IPS-18c (cell line): Measurements from ENCODE around the gene MARCHF4.
A peak's percentile ranks its signal among the peaks of the same experiment; 100 is the strongest.

Experiments
- H3K4me3 ChIP-seq: 2 replicates; pipeline ENCODE4 v1.7.0; 2013; ENCODE audit warnings: low read depth, mild to moderate bottlenecking, low read length, moderate library complexity; ENCODE audit not compliant: insufficient read depth
- H3K9me3 ChIP-seq: one replicate; pipeline ENCODE4 v1.6.1; 2013; ENCODE audit warnings: mild to moderate bottlenecking, low read length, moderate library complexity; ENCODE audit not compliant: control insufficient read depth, insufficient read depth

The MARCHF4 gene

DNA sequence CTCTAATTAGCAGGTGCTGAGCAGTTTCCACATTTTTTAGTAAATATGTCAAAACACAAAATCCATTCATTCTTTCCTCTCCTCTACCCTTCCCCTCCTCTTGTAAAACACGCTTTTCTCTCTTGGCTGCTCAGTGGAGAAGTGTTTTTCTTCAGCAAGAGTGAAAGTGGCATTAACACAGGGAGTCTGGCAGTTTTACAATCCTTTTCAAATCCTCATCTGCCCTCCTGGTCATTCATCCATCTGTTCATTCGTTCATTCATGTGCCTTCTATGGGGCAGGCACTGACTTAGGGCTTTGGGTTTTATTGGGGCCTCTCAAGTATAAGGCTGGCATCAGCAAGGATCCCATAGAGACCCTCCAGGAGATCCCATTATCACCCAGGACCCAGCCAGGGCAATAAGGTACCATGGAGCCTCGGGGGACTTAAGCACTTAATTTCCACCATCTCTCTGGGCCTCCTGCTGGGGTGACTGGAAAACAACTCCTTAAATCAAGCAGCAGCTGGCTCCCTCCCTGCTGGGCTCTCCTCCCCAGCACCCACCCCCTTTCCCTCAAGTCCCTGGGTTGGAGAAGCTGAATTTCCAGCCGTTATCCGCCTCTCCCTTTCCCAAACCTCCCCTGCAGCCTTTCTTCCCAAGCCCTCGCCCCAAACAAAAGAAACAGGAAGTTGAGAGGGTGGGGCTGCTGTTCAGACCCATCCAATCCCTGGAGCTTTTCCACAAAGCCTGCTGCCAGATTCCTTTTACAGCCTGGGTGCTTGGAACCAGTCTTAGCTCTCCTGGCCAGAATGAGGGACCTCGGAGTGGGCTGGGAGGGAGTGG is 32.6 kb downstream of the MARCHF4 start:
- Histone ChIP-seq H3K4me3 (0 out of 2 replicates have a peak overlapping the region, but pooled peaks have one; percentile 20), H3K9me3 (peaks cover 2% of the 10 kb centered on the region)

DNA sequence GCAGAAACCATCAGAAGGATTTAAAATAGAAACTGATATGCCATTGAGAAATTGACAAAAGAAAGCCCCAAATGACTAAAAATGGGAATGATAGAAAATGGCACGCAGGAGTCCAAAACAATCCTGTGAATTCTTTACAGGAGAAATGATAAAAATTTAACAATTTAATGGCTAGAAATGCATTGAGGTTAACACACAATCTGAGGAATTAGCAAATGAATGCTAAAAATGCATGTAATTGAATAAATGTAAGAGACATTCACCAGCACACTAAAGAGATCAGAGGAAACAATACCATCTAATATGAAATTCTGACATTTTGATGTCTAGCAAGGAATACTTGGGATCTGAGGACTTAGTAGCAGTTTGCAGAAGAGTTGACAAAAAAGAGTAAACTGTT is 37.0 kb downstream of the MARCHF4 start:
- no peaks in the 10 kb centered on the region for H3K9me3 ChIP-seq
- H3K4me3 ChIP-seq: no peak overlapping the region

DNA sequence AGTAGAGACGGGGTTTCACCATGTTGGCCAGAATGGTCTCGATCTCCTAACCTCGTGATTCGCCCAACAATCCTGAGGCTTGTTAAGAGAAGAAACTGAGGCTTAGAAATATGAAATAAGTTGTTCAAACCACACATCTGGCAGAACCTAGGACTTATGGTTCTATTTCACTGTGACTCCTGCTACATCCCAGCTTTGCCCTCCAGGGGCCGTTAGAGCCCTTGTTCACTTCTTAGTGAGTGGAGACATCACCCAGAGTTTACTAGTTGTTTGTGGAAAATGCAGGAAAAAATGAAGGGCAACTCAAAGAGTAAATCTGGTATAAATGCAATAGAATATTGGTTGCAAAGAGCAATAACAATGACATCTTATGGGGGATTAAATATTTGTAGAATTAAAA is 43.9 kb downstream of the MARCHF4 start:
- no peak overlapping the region for H3K4me3 ChIP-seq
- no peaks in the 10 kb centered on the region for H3K9me3 ChIP-seq

DNA sequence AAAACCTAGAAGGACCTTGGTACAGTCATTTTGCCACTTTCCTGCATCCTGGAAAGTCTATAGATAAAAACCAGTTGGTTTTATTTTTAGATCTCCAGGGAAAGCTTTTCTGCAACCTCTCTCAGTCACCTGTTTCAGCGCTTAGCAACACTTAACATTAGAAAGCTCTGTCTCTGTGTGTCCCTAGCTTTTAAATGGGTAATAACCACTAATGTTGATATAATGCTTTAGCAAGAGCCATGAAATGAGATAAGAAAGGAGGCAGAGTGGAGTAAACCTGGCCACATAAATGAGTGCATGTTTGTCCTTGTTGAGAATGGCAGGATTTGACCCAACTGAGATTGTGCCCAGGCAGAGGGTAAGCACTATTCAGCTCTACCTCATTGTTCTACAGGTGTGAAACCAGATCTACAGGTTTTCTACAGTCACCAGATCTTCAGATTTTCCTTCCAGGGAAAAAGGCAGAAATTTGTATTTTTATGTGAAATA is 44.8 kb downstream of the MARCHF4 start:
- Histone ChIP-seq H3K4me3 (no peak overlapping the region), H3K9me3 (no peaks in the 10 kb centered on the region)
